K562 (cell line): Measurements from ENCODE around the gene TDG. TPM values are rescaled to one million over a fixed set of nuclear protein-coding genes. Genes with fewer than 3 reads are reported as not detected.

Source experiments
- ARID1B ChIP-seq: fragments of 450-650 bp; IDR thresholded peaks from 2 replicates; pipeline ENCODE4 v1.6.1; 2016; ENCODE audit warnings: antibody characterized with exemption, mild to moderate bottlenecking, inconsistent platforms
- CXXC5 ChIP-seq: fragments of 250-450 bp; sonication (Bioruptor Pico); IDR thresholded peaks from 2 replicates; pipeline ENCODE4 v1.8.0; 2022; ENCODE audit warnings: inconsistent platforms, mild to moderate bottlenecking, moderate library complexity
- FUS ChIP-seq: fragments of 200-400 bp; formaldehyde crosslinking; optimal IDR thresholded peaks from 2 replicates; pipeline ENCODE3; 2017; ENCODE audit warnings: low read depth, low read length
- GATAD2B ChIP-seq: fragments of 450-650 bp; IDR thresholded peaks from 2 replicates; pipeline ENCODE4 v1.6.1; 2017; ENCODE audit warnings: mild to moderate bottlenecking, borderline replicate concordance
- IFI16 ChIP-seq: fragments of 250-450 bp; sonication (Bioruptor Pico); IDR thresholded peaks from 2 replicates; pipeline ENCODE4 v2.1.2; 2022; ENCODE audit warnings: mild to moderate bottlenecking, inconsistent platforms
- PHF20 ChIP-seq: fragments of 450-650 bp; IDR thresholded peaks from 2 replicates; pipeline ENCODE4 v1.6.1; 2018; ENCODE audit not compliant: partially characterized antibody
- PHF8 ChIP-seq: fragments of 200-600 bp; sonication (generic); IDR thresholded peaks from 2 replicates; pipeline ENCODE4 v1.6.1; 2012; ENCODE audit warnings: mixed run types, mild to moderate bottlenecking, inconsistent platforms, low read length, moderate library complexity, borderline replicate concordance
- SMAD4 ChIP-seq: fragments of 250-450 bp; sonication (Bioruptor Pico); conservative IDR thresholded peaks from 2 replicates; pipeline ENCODE4 v1.8.0; 2021; ENCODE audit warnings: inconsistent platforms, mild to moderate bottlenecking, moderate library complexity
- SMARCC2 ChIP-seq: fragments of 450-650 bp; IDR thresholded peaks from 2 replicates; pipeline ENCODE4 v1.6.1; 2017; ENCODE audit warnings: antibody characterized with exemption, moderate library complexity, mild to moderate bottlenecking, low read depth
- TARDBP ChIP-seq: fragments of 450-650 bp; IDR thresholded peaks from 2 replicates; pipeline ENCODE4 v1.6.1; 2016
- TEAD1 ChIP-seq, 2 experiments: fragments of 450-650 bp in 1 of 2; sonication (generic) in 1 of 2; formaldehyde crosslinking; IDR thresholded peaks; 2 replicates each; pipeline versions ENCODE4 v1.4.0 to v1.8.0; 2020 to 2022; ENCODE audit warnings: mild to moderate bottlenecking in 2 of 2, missing genetic modification reagents in 1 of 2
- TGIF2 ChIP-seq: sonication (generic); formaldehyde crosslinking; IDR thresholded peaks from 2 replicates; pipeline ENCODE4 v1.8.1; 2022; ENCODE audit warnings: mild to moderate bottlenecking, missing genetic modification reagents, moderate library complexity
- ZBTB11 ChIP-seq, 3 experiments: fragments of 200-800 bp in 1 of 3; fragments of 250-450 bp in 1 of 3; fragments of 450-650 bp in 1 of 3; sonication (Bioruptor Pico) in 1 of 3; sonication (Bioruptor generic) in 1 of 3; formaldehyde crosslinking in 1 of 3; IDR thresholded peaks; 2 replicates each; pipeline versions ENCODE4 v1.6.1 to v1.8.0; 2016 to 2022; ENCODE audit warnings: mild to moderate bottlenecking in 2 of 3, missing genetic modification characterization in 2 of 3, missing compliant biosample characterization in 1 of 3, moderate library complexity in 1 of 3
- ZNF274 ChIP-seq: IDR thresholded peaks from 2 replicates; pipeline ENCODE4 v1.6.1; 2011; ENCODE audit warnings: low read depth, mild to moderate bottlenecking, low read length, moderate library complexity, borderline replicate concordance
- ZNF609 ChIP-seq: sonication (generic); formaldehyde crosslinking; IDR thresholded peaks from 2 replicates; pipeline ENCODE4 v1.8.1; 2023; ENCODE audit warnings: missing genetic modification reagents, mild to moderate bottlenecking, borderline replicate concordance
- ZNF639 ChIP-seq, 2 experiments: fragments of 200-800 bp in 1 of 2; sonication (Bioruptor generic) in 1 of 2; sonication (generic) in 1 of 2; formaldehyde crosslinking in 1 of 2; IDR thresholded peaks in 1 of 2; conservative IDR thresholded peaks in 1 of 2; 2 replicates each; pipeline versions ENCODE4 v1.5.0 to v1.6.1; 2016 to 2020; ENCODE audit warnings: missing compliant biosample characterization in 1 of 2, missing genetic modification characterization in 1 of 2, missing genetic modification reagents in 1 of 2
- polyA plus RNA-seq, 8 experiments: library from polyadenylated mRNA; depleted of rRNA in 4 of 8; stranded (reverse) in 5 of 8; unstranded in 3 of 8; fragments of >200 nt; fragmentation: Nextera tagmentation in 2 of 8; fragmentation: Illumina TruSeq in 1 of 8; extraction: Ambion mirVana in 2 of 8; extraction: Trizol in 1 of 8; gene quantifications; 2 replicates each; pipeline versions ENCODE4 v1.2.1 to v1.2.3, GENCODE V29; 2011 to 2014; ENCODE audit warnings: inconsistent platforms in 1 of 8, missing spikeins in 1 of 8
- total RNA-seq, 7 experiments: library from RNA; depleted of rRNA in 6 of 7; stranded (reverse); fragments of >200 nt in 6 of 7; fragmentation: Illumina TruSeq in 2 of 7; extraction: Trizol in 2 of 7; gene quantifications; 2 replicates each; pipeline versions ENCODE4 v1.2.1 to v1.2.3, GENCODE V29; 2011 to 2021; ENCODE audit warnings: low replicate concordance in 1 of 7

TDG gene
- total and polyA plus RNA-seq, 9 of the 15 experiments (the other 6 are each of a cell fraction or from before 2014, with no cell fraction given) = 37.6 to 77.2 (median 64.0) TPM

- TF ChIP-seq TGIF2 (no peak; the same call in 1 of the 2 replicates), PHF20 (peak; percentile 87), ZNF639 (CRISPR knock-in tag; conservative IDR thresholded peaks at IDR 0.05 in 1 of 2, IDR thresholded peaks at IDR 0.05 in 1 of 2) (no peak), SMAD4 (CRISPR knock-in tag) (peak; percentile 86), CXXC5 (CRISPR knock-in tag) (peak; percentile 82), ARID1B (0 out of 2 replicates have a peak, but pooled peaks have one; percentile 35), ZBTB11 (CRISPR knock-in tag; IDR thresholded peaks at IDR 0.05) (peak; percentile 91 to 99 (median 97)), ZNF274 (no peak), FUS (no peak), IFI16 (no peak), PHF8 (peak; percentile 98), TARDBP (no peak), SMARCC2 (no peak), GATAD2B (peak; percentile 93), TEAD1 (CRISPR knock-in tag; IDR thresholded peaks at IDR 0.05) (peak in 1 of 2 experiments; percentile 76; a peak in 2 of 4 replicates), ZNF609 (CRISPR knock-in tag) (peak; percentile 40; the same call in 1 of the 2 replicates)
These were observed at the start of gene TDG (continued) for GRCh38 chr12:103965590-103966504.
